Measurements from ENCODE around the gene CHRNA5. TPM values are rescaled to one million over a fixed set of nuclear protein-coding genes. Genes with fewer than 3 reads are reported as not detected.

The CHRNA5 gene
- total and polyA plus RNA-seq, 4 donors, result 0.25 to 1.6 (median 0.62) TPM

- intact Hi-C loops (cut with DNase I), result loop anchor here (2.0 to 10.0 kb wide), 4 partner anchors 90 to 566 kb away; no protein-coding TSS in a partner anchor
- Histone ChIP-seq H3K4me3 (ENCODE audit: low read length in 2 of 2) (no peak overlapping the region), H3K27me3 (ENCODE audit: control insufficient read depth in 1 of 2, insufficient read depth in 2 of 2, low read length in 1 of 2) (no peaks in the 10 kb centered on the region), H3K9me3 (ENCODE audit: control insufficient read depth, low read length) (no peaks in the 10 kb centered on the region), H3K36me3 (ENCODE audit: control insufficient read depth in 1 of 2, insufficient read depth in 2 of 2, low read length in 1 of 2) (no peaks in the 10 kb centered on the region), H3K4me1 (ENCODE audit: control insufficient read depth in 1 of 2, insufficient read depth in 2 of 2, low read length in 2 of 2) (no peaks in the 10 kb centered on the region), H3K27ac (ENCODE audit: low read depth in 1 of 2, low read length in 2 of 2) (no peak overlapping the region)
- ATAC-seq (ENCODE audit: low FRiP score) (no peak), DNase-seq (no peak)
- 43 to 58% methylated on average over 20 of the region's 20 CpGs for WGBS, 2 donors
These were observed 54.0 kb downstream of the CHRNA5 start for GRCh38 chr15:78619022-78619950.

- Histone ChIP-seq H3K4me1 (ENCODE audit: control insufficient read depth in 1 of 2, insufficient read depth in 2 of 2, low read length in 2 of 2) (no peaks in the 10 kb centered on the region), H3K9me3 (ENCODE audit: control insufficient read depth, low read length) (no peaks in the 10 kb centered on the region), H3K36me3 (ENCODE audit: control insufficient read depth in 1 of 2, insufficient read depth in 2 of 2, low read length in 1 of 2) (no peaks in the 10 kb centered on the region), H3K27ac (ENCODE audit: low read depth in 1 of 2, low read length in 2 of 2) (no peak overlapping the region), H3K27me3 (ENCODE audit: control insufficient read depth in 1 of 2, insufficient read depth in 2 of 2, low read length in 1 of 2) (no peaks in the 10 kb centered on the region), H3K4me3 (ENCODE audit: low read length in 2 of 2) (peak overlapping the region in 1 of 2 donors; percentile 2)
- ATAC-seq (ENCODE audit: low FRiP score), result no peak
- intact Hi-C loops (cut with DNase I), result no loop called here
- no peak for DNase-seq
- 1 to 2% methylated on average over 33 to 41 of the region's 41 CpGs for WGBS, 2 donors
These were observed 54.8 kb downstream of the CHRNA5 start for GRCh38 chr15:78620021-78620526.

DNA sequence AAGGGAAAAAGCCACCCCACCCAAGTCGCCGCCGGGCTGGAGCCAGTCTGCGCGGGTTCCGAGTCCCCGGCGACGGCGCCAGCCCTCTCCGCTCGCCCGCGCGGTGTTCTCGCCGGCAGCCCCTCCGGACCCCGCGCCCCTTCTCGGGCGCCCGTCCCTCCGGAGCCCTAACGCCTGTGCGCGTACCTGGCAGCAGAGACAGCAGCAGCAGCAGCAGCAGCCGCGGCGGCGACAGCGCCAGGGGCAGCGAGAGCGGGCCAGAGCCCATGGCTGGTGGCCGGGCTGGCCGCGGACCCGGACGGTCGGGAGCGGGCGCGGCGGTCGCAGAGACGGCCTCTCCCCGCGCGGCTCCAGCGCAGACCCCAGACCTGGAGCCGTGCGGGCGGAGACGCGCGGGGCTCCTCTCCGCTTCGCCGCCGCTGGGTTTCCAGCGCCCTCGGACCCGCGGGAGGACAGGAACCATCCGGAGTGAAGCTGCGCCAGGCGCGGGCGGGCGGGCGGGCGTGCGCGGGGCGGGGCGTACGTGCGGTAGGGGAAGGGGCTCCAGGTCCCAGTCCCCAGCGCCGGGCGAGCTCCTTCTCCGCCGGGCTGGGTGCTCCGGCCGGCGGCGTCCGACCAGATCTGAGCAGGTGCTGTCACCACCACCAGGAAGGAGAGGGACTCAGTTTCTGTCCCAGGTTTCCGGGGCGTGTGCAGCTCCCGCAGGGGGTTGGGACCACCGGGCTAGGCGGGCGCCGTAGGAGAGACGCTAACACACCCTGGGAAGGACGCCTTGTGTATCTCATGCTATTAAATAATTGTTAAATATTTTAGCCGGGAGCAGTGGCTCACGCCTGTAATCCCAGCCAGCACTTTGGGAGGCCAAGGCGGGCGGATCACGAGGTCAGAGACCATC is 55.5 kb downstream of the CHRNA5 start, which contains the start of gene CHRNA3:
Gene CHRNA3, minus strand, starts transcription at position 470 of the 895 bp plus-strand sequence. Its CDS starts 202 bp downstream, at position 268.
- no peaks in the 10 kb centered on the region for H3K9me3 ChIP-seq (ENCODE audit: control insufficient read depth, low read length)
- ATAC-seq (ENCODE audit: low FRiP score), result no peak
- H3K4me1 ChIP-seq (ENCODE audit: control insufficient read depth in 1 of 2, insufficient read depth in 2 of 2, low read length in 2 of 2), result no peaks in the 10 kb centered on the region
- intact Hi-C loops (cut with DNase I), result no loop called here
- 2 to 4% methylated on average over 53 to 102 of the region's 102 CpGs for WGBS, 2 donors
- no peak within 1 kb of the TSS for H3K27ac ChIP-seq (ENCODE audit: low read depth in 1 of 2, low read length in 2 of 2)
- H3K36me3 ChIP-seq (ENCODE audit: control insufficient read depth in 1 of 2, insufficient read depth in 2 of 2, low read length in 1 of 2), result no peaks in the 10 kb centered on the region
- peak in 1 of 2 donors; percentile 39 for DNase-seq
- peak within 1 kb of the TSS; percentile 2 to 22 for H3K4me3 ChIP-seq (ENCODE audit: low read length in 2 of 2)
- H3K27me3 ChIP-seq (ENCODE audit: control insufficient read depth in 1 of 2, insufficient read depth in 2 of 2, low read length in 1 of 2), result no peaks in the 10 kb centered on the region

DNA sequence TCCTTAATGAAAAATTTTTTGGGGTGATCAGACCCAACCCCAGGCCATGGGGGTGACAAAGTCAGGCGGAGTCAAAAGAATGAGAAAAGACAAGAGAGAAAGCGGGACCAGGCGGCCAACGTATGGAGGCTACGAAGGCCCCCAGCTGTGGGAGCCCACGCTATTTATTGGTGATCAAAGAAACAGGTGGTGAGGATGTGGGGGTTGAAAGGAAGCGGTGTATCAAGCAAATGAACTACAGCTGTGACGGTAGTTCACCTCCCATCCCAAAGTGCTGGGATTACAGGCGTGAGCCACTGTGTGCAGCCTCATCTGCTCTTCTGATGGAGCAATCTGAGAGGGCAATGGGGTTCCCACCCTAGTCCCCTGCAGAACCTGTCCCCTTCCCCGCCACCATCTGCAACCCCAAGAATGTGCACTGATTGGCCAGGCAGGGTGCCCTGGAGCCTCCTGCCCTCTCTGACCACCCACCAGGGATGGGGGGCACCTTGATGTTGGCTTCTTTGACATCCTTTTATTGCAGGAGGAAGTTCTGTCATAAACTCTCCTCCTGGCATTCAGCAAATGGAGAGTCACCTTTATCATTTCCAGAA is 56.6 kb downstream of the CHRNA5 start:
- Histone ChIP-seq H3K9me3 (ENCODE audit: control insufficient read depth, low read length) (no peaks in the 10 kb centered on the region), H3K4me3 (ENCODE audit: low read length in 2 of 2) (no peak overlapping the region), H3K27ac (ENCODE audit: low read depth in 1 of 2, low read length in 2 of 2) (no peak overlapping the region), H3K4me1 (ENCODE audit: control insufficient read depth in 1 of 2, insufficient read depth in 2 of 2, low read length in 2 of 2) (no peaks in the 10 kb centered on the region), H3K36me3 (ENCODE audit: control insufficient read depth in 1 of 2, insufficient read depth in 2 of 2, low read length in 1 of 2) (no peaks in the 10 kb centered on the region), H3K27me3 (ENCODE audit: control insufficient read depth in 1 of 2, insufficient read depth in 2 of 2, low read length in 1 of 2) (no peaks in the 10 kb centered on the region)
- no peak for DNase-seq
- no peak for ATAC-seq (ENCODE audit: low FRiP score)
- intact Hi-C loops (cut with DNase I), result no loop called here
- 77 to 85% methylated on average over 10 of the region's 10 CpGs for WGBS, 2 donors

- no peaks in the 10 kb centered on the region for H3K36me3 ChIP-seq (ENCODE audit: control insufficient read depth in 1 of 2, insufficient read depth in 2 of 2, low read length in 1 of 2)
- no peaks in the 10 kb centered on the region for H3K9me3 ChIP-seq (ENCODE audit: control insufficient read depth, low read length)
- H3K4me3 ChIP-seq (ENCODE audit: low read length in 2 of 2), result no peak overlapping the region
- DNase-seq, result no peak
- WGBS, 2 donors, result 89% methylated on average over 7 of the region's 7 CpGs
- H3K27me3 ChIP-seq (ENCODE audit: control insufficient read depth in 1 of 2, insufficient read depth in 2 of 2, low read length in 1 of 2), result no peaks in the 10 kb centered on the region
- H3K27ac ChIP-seq (ENCODE audit: low read depth in 1 of 2, low read length in 2 of 2), result no peak overlapping the region
- no peak for ATAC-seq (ENCODE audit: low FRiP score)
- intact Hi-C loops (cut with DNase I), result no loop called here
- H3K4me1 ChIP-seq (ENCODE audit: control insufficient read depth in 1 of 2, insufficient read depth in 2 of 2, low read length in 2 of 2), result no peaks in the 10 kb centered on the region
These were observed 58.6 kb downstream of the CHRNA5 start for GRCh38 chr15:78623786-78624497.

- intact Hi-C loops (cut with DNase I), result no loop called here
- no peak overlapping the region for H3K4me3 ChIP-seq (ENCODE audit: low read length in 2 of 2)
- no peak for ATAC-seq (ENCODE audit: low FRiP score)
- 91 to 92% methylated on average over 17 of the region's 17 CpGs for WGBS, 2 donors
- no peaks in the 10 kb centered on the region for H3K27me3 ChIP-seq (ENCODE audit: control insufficient read depth in 1 of 2, insufficient read depth in 2 of 2, low read length in 1 of 2)
- no peak overlapping the region for H3K27ac ChIP-seq (ENCODE audit: low read depth in 1 of 2, low read length in 2 of 2)
- DNase-seq, result no peak
- no peaks in the 10 kb centered on the region for H3K36me3 ChIP-seq (ENCODE audit: control insufficient read depth in 1 of 2, insufficient read depth in 2 of 2, low read length in 1 of 2)
- H3K9me3 ChIP-seq (ENCODE audit: control insufficient read depth, low read length), result no peaks in the 10 kb centered on the region
- no peaks in the 10 kb centered on the region for H3K4me1 ChIP-seq (ENCODE audit: control insufficient read depth in 1 of 2, insufficient read depth in 2 of 2, low read length in 2 of 2)
These were observed 59.6 kb downstream of the CHRNA5 start for GRCh38 chr15:78624651-78625590.

DNA sequence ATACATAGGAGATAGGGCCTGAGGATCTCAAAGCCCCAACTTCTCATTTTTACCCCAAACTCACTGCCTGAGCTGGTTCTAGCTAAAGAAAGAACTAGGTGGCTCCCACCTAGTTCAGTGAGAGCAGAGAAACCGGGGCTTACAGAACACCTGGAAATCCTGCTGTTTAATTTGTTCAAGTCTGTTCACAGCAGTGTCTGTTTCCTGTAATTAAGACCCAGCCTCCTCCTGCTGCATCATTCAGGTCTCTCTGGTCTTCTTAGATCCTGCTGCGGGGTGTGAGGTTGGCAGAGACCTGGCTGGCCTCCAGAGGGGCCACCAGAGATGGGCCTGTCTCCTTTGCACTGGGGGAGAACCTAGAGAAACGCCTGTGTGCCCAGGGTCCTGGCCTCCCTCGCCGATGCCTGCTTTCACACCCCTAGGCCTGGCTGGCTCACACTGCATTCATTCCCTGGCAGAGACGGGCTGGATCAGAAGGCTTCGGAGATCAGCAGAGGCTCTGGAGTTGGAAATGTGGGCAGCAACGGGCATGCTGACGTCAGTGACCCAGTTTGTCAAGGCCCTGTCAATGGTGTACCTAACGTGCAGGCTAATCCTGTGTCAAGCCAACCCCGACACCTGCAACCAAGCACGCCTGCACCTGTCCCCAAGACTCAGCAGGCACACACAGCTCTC is 60.4 kb downstream of the CHRNA5 start:
- intact Hi-C loops (cut with DNase I), result no loop called here
- Histone ChIP-seq H3K4me1 (ENCODE audit: control insufficient read depth in 1 of 2, insufficient read depth in 2 of 2, low read length in 2 of 2) (no peaks in the 10 kb centered on the region), H3K4me3 (ENCODE audit: low read length in 2 of 2) (no peak overlapping the region), H3K36me3 (ENCODE audit: control insufficient read depth in 1 of 2, insufficient read depth in 2 of 2, low read length in 1 of 2) (no peaks in the 10 kb centered on the region), H3K27ac (ENCODE audit: low read depth in 1 of 2, low read length in 2 of 2) (no peak overlapping the region), H3K27me3 (ENCODE audit: control insufficient read depth in 1 of 2, insufficient read depth in 2 of 2, low read length in 1 of 2) (no peaks in the 10 kb centered on the region), H3K9me3 (ENCODE audit: control insufficient read depth, low read length) (no peaks in the 10 kb centered on the region)
- WGBS, 2 donors, result 83 to 88% methylated on average over 12 of the region's 12 CpGs
- no peak for DNase-seq
- ATAC-seq (ENCODE audit: low FRiP score), result no peak

All from aorta (tissue), 5 donors.